K562 treated with DMSO at 1 percent for 48 hours (cell line): ENCODE measurements around the gene SMAP1. TPM values are rescaled to one million over a fixed set of nuclear protein-coding genes. Genes with fewer than 3 reads are reported as not detected.

Source experiments
- total RNA-seq: library from RNA; unstranded; fragments of 300-600 nt; gene quantifications from 2 replicates; pipeline ENCODE4 v1.2.3, GENCODE V29; 2022; ENCODE audit warnings: low replicate concordance; ENCODE audit errors: extremely low read depth

SMAP1 gene
- total RNA-seq, result not detected in 2 replicates

GRCh38 chr6:70667711-70668498, at the start of gene SMAP1:
Gene SMAP1, plus strand, starts transcription at chr6:70667883. Its CDS starts 141 bp downstream, at chr6:70668024.

Other genes with a start within 250 kb of the SMAP1 start
- gene SDHAF4, start 101.0 kb upstream of the SMAP1 start, total RNA-seq, result not detected in 2 replicates